Measurements from ENCODE around the gene CPA4. TPM values are rescaled to one million over a fixed set of nuclear protein-coding genes. Genes with fewer than 3 reads are reported as not detected.

The CPA4 gene
- total RNA-seq, 2 experiments from 2014 or later = not detected

GRCh38 chr7:130297628-130298543 is 4.9 kb downstream of the CPA4 start:
- DNase-seq (ENCODE audit: low spot score) = no peak
- CTCF ChIA-PET (ENCODE audit: unreplicated experiment) = no interaction called here
- Histone ChIP-seq H3K4me2 (ENCODE audit: low read length) (no peak overlapping the region), H3K4me3 (ENCODE audit: low read depth, low read length, poor library complexity, severe bottlenecking) (no peak overlapping the region), H3K79me2 (ENCODE audit: insufficient read depth, low read depth, low read length) (no peaks in the 10 kb centered on the region), H3K27ac (ENCODE audit: low read depth, low read length, poor library complexity, severe bottlenecking) (no peak overlapping the region), H3K9me3 (ENCODE audit: low read length) (no peaks in the 10 kb centered on the region), H3K9me2 (ENCODE audit: insufficient read depth, low read length) (no peaks in the 10 kb centered on the region), H3K4me1 (ENCODE audit: insufficient read depth, low read length, poor library complexity, severe bottlenecking) (no peaks in the 10 kb centered on the region), H3K36me3 (ENCODE audit: insufficient read depth, low read length) (no peaks in the 10 kb centered on the region), H4K20me1 (ENCODE audit: insufficient read depth, low read length) (no peaks in the 10 kb centered on the region), H2AFZ (ENCODE audit: low read length) (no peak overlapping the region)
- TF ChIP-seq EZH2phosphoT487 (IDR thresholded peaks at IDR 0.05; ENCODE audit: borderline replicate concordance, low read depth, low read length) = no peak
- no peak for TF ChIP-seq CTCF (conservative IDR thresholded peaks at IDR 0.05; ENCODE audit: low read length)
- POLR2A ChIA-PET = no interaction called here
- no TSS peak for BruUV-seq (replicated peaks)
- intact Hi-C loops (cut with micrococcal nuclease; ENCODE audit: unreplicated experiment) = no loop called here

GRCh38 chr7:130298544-130299326 is 5.8 kb downstream of the CPA4 start:
- DNase-seq (ENCODE audit: low spot score) = no peak
- POLR2A ChIA-PET = no interaction called here
- intact Hi-C loops (cut with micrococcal nuclease; ENCODE audit: unreplicated experiment) = no loop called here

More at GRCh38 chr7:130298544-130299326, 5.8 kb downstream of the CPA4 start:
- Histone ChIP-seq H3K9me2 (ENCODE audit: insufficient read depth, low read length) (no peaks in the 10 kb centered on the region), H3K4me1 (ENCODE audit: insufficient read depth, low read length, poor library complexity, severe bottlenecking) (no peaks in the 10 kb centered on the region), H2AFZ (ENCODE audit: low read length) (no peak overlapping the region), H4K20me1 (ENCODE audit: insufficient read depth, low read length) (no peaks in the 10 kb centered on the region), H3K27ac (ENCODE audit: low read depth, low read length, poor library complexity, severe bottlenecking) (no peak overlapping the region), H3K9me3 (ENCODE audit: low read length) (no peaks in the 10 kb centered on the region), H3K4me3 (ENCODE audit: low read depth, low read length, poor library complexity, severe bottlenecking) (no peak overlapping the region), H3K36me3 (ENCODE audit: insufficient read depth, low read length) (no peaks in the 10 kb centered on the region), H3K79me2 (ENCODE audit: insufficient read depth, low read depth, low read length) (no peaks in the 10 kb centered on the region), H3K4me2 (ENCODE audit: low read length) (no peak overlapping the region)
- BruUV-seq (replicated peaks) = no TSS peak
- TF ChIP-seq CTCF (conservative IDR thresholded peaks at IDR 0.05; ENCODE audit: low read length) = no peak
- no peak for TF ChIP-seq EZH2phosphoT487 (IDR thresholded peaks at IDR 0.05; ENCODE audit: borderline replicate concordance, low read depth, low read length)
- CTCF ChIA-PET (ENCODE audit: unreplicated experiment) = no interaction called here
